Endometrium (tissue), 2 donors: Measurements from ENCODE around the gene ASCC3.

Experiments used
- FAIRE-seq: peaks from 2 replicates; lab custom pipeline; 2012; peaks lifted over from hg19 to GRCh38; lab: Jason Lieb, UNC
- donor health status: control.
- donor health status: control.

The ASCC3 gene

DNA sequence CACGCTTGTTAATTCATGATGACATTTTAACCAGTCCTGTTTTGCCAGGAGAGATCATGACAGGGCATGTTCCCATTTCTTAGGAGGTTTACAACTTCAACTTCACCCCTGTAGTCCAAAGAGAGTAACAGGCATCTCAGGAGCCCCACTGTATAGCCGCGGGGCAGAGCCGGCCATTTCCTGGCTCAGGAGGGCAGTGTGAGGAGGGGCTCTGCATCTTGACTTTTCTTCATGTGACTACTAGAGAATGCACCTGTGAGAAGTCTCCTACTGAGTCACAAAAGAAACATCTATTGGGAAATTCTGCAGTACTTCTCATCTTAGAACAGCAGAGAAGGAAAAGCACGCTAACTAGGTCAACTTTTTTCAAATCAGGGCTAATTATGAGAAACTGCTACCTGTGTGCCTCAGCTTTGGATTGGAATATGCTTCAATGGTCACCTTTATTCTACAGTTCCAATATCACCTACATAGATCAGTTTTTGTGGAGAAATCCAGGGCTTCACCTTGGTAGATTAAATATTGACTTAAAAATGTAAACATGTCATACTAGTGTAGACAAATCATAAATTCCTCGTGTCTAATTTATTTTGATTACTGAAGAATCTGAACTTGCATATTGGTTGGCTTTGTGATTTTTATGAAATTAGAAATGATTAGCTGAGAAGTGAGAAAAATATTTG, 387.8 kb downstream of the ASCC3 start:
- no peak for FAIRE-seq

DNA sequence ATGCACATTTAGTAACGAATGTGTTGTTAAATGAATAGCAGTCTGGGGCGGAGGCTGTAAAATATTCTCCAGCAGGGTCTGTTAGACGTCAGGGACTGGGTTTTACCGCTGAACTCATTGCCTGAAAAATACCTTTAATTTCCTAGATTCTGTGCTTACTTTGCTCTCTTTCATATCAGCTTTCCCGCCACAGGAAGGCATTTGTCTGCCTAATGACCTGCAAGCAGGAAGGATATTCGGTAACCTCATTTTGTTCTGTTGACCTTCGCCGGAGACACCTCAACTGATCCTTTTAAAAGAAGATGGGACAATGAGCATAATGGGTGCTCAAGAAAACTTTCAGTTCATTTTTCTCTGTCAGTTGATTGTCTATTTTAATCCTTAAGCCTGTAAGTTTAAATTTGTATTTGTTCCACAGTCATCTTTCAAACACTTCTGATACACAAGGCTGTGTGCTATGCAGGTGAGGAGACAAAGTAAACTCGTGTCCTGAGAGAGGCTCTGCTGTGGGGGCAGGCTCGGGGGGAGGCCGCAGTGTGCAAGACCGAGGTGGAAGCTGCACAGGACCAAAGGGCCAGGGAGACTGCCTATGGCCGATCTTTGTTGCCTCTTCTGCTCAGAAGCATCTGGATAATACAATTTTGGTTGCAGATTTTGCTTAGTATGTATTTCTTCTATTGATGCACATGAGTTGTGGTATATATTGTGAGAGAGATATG, 389.0 kb downstream of the ASCC3 start:
- FAIRE-seq: no peak

DNA sequence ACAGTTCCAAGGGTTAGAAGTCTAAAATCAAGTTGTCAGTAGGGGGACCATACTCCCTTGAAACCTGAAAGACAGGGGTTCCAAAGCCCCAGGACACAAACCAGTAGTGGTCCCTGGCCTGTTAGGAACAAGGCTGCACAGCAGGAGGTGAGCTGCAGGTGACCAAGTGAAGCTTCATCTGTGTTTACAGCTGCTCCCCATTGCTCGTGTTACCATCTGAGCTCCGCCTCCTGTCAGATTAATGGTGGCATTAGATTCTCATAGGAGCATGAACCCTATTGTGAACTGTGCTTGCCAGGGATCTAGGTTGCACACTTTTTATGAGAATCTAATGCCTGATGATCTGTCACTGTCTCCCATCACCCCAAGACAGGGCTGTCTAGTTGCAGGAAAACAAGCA, 391.1 kb downstream of the ASCC3 start:
- FAIRE-seq: no peak

DNA sequence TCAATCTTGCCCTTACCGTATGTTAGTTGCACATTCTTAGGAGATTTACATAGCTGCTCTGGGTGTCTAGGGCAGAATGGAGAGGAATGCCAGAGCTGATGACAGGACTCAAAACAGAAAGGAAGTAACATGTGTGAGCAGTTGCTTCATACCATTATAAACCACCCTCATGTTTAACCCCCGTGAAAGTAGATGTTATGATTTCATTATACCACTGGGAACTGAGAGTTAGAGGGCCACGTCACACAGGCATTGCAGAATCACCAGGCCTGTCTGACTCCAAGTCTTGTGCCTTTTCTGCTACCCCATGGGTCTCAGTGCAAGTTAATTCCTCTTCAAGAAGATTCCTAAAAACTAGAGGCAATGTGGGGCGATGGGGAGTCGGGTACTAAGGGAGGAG, 392.9 kb downstream of the ASCC3 start:
- FAIRE-seq: no peak

DNA sequence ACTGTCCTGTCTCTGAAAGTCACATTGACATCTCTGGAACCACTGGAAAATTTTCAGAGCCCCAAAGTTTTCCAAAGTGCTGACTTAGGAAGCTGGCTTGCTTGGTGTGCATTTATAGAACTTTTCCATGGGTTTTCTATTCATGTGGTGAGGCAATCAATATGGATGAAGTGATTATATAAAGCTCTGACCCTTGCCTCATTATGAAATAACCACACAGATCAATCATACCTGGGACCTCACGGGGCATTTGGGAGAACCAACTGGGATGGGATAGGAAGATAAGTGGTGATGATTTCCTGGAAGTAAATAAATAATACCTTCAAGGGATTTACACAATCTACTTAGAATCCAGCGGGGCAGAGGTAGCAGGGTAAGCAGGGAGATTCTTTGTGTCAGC, 393.5 kb downstream of the ASCC3 start:
- FAIRE-seq: no peak

DNA sequence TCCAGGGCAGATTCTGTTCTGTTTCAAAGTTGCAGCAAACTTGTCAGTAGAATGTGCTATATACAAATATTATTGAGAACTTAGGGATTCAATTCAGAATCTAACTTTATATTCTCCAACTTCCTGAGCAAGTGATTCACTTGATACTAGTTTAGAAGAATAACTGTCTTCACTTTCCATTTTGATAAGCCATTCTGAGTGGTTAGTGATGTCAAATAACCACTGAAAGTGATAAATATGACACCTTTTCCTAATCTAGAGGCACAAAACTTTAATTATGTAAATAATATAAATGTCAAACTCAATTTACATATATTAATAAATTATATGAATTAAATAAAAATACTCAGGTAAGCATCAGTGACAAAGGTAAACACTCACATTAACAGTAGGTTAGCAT, 395.9 kb downstream of the ASCC3 start:
- FAIRE-seq: no peak

DNA sequence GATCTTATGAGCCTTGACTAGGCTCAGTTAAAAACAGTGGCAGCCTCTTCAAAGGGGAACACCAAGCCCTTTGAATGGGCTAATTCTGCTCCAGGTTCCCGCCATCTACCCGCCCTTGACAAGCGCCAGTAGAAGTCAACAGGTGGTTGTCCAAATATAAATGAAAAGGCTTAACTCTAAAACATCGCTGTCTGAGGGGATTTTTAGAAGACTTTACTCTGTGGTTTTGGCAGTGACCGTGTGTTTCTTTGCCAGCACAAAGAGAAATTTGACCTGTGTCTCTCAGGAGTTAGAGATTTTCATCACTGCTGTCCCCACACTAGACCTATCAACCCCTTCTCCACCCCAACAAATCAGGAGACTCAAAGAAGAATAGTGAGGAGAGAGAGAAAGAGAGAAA, 396.7 kb downstream of the ASCC3 start:
- FAIRE-seq: no peak

DNA sequence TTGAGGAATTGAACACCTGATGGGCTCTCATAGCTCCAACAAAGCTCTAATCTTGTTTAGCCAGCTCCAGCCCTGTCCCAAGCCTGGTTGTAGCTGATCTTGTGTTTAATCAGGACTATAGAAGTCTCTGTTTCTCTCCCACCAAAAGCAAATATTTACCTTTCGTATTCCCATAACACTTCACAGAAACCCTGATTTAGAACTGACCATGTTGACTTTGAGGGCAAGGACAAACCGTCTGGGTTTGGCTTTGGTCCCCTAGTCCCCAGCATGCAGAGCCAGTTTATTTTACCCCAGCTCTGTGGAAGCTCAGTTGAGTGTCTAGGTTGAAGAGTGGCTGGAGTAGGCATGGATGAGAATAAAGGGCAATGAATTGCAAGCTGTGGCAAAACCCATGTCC, 398.4 kb downstream of the ASCC3 start:
- FAIRE-seq: no peak

DNA sequence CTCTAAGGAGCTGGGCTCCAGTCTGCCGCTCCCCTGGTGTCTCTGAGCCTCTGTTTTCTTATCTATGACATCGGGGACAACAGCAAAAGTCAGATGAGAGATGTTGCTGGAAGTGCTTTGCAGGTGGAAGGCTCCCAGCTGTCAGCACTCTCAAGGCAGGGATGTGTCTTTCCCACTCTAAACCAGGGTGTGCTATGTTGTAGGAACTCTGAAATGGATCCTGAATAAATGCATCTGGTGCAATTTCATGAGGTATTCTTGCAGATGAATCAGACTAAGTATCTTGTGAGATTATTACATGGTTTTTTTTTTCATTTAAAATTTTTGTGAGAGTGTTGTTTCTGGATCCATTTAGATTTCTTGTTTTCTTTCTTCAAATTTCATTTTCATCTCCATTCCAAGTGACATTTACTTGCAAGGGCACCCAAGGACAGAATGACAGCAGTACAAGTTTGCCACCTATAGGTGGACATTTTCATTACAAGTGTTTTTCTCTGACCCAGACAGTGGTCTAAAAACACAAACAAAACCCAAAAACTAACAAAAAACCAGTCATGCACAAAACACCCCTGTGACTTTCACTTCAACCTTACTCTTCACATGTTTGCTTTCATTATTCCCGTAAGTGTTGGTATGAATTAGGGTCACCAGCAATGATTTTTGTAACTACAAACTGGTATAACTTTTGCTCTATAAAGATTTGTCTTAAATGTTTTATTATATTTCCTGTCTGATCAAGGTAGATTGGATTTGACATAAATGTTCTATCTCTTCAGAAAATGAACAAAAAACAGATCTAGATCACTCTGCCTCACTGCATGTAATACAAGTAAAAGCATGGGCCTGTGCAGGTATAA, 401.7 kb downstream of the ASCC3 start:
- FAIRE-seq: peak; percentile 75

DNA sequence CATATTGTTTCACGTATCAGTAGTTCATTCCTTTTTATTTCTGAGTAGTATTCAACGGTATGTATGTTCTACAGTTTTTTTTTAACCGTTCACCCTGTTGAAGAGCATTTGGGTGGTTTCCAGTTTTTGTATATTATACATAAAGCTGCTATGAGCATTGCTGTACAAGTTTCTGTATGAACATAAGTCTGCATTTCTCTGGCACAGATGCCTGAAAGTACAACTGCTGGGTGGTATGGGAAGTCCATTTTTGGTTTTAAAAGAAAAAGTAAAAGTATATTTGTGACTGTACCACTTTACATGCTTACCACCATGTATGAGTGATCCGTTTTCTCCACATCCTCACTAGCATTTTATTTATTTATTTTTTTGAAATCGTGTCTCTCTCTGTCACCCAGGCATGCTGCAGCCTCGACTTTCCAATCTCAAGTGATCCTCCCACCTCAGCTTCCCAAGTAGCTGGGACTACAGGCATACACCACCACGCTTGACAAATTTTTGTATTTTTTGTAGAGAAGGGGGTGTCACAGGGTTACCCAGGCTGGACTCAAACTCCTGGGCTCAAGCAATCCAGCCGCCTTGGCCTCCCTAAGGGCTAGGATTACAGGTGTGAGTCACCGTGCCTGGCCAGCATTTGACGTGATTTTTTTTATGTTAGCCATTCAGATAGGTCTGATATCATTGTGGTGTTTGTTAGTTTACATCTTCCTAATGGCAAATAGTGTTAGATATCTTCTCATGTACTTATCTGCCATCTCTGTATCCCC, 405.4 kb downstream of the ASCC3 start:
- FAIRE-seq: no peak

DNA sequence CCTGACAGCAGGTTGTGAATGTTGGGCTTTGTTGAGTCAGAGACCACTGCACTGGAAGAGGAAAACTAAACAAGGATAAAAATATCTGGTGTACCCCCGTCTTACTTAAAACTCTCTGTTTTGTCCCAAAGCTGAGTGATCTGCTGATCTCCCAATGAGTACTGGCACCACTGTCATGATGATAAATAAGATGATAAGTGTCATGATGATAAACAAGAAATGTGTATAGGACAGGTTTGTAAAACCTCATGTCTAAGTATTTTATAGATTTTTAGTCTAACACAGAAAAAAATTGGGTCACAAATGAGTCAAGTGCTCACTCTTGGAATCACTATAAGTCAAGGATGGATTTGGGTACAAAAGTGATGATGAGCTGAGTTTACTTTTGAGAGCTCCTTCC, 407.9 kb downstream of the ASCC3 start:
- FAIRE-seq: no peak

DNA sequence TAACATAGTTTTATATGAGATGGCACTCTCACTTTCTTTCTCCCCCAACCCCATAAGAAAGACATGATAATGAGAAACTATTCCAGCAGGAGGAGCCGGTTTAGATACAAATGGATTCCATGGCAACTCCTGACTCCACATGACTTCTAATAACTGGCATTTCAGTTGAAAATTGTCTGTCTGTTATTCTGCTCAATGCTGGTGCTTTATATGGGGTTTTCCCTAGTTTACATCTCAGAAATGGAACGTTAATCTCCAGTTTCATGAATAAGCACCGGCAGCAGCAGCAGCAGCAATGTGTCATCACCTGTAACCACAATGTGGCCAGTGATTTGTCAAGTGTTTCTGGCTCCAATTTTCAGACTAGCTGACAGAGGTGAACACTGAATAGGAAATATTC, 408.5 kb downstream of the ASCC3 start:
- no peak for FAIRE-seq

DNA sequence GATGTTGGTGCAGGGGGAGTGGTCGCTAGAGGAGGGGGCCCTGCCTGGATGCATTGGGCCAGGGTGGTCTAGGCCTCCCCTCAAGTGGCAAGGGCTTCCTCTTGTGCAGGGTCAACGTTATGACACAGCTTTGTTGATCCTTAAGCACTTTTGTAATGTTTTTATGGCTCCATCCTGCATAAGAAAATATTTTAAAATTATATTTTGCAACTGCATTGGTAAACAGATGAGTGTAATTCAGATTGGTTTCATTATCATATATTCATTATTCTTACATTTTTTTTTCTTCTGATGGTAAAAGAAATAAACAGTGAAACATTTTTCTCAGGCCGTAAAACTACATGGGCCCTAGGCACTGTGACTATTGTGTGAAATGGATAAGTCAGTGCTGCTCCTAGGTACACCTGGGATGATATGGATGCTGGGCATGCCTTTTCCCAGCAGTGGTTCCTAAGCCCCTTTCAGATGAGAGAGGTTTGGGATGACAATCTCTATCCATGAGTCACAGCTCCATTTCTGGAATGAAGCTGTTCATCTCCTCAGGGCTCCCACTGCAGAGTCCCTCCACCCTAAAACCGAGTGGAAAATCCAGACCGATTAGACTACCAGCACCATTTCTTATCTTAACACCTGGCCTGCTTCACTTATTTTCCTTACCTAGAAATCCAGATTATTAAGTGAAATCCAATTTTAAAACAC, 410.6 kb downstream of the ASCC3 start:
- FAIRE-seq: no peak

DNA sequence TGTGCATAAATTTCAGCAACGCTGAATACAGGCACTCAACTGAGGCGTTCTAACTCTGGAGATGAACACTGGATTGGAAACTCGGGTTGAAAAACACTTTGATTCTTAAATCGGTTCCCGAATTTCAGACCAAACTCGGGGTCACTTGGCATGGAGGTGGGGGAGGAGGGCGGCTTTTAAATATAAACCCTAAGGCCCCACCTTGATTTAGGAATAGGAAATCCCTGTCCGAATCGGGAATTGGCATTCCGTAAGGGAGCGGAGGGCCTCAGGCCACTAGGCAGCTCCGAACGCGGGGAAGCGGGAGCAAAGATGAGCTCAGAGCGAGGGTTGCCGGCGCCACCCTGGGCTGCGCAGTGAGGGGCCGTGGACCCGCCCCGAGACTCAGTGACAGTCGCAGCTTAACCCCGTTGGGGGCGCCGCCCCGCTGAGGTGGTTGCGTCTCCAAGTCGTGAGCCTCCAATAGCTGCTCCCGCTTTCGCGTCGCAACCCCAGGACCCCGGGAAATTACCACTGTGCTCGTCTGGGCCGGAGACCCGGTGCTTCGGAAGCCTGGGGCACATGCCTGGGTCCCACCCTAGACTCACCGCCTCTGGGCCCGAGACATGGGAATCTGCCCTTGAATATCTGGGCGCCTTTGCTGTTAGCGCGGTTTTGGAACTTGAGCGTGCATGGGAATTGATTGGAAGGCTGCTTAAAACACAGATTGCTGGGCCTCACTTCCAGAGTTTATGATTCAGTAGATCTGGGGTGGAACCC, 411.8 kb downstream of the ASCC3 start:
- no peak for FAIRE-seq

DNA sequence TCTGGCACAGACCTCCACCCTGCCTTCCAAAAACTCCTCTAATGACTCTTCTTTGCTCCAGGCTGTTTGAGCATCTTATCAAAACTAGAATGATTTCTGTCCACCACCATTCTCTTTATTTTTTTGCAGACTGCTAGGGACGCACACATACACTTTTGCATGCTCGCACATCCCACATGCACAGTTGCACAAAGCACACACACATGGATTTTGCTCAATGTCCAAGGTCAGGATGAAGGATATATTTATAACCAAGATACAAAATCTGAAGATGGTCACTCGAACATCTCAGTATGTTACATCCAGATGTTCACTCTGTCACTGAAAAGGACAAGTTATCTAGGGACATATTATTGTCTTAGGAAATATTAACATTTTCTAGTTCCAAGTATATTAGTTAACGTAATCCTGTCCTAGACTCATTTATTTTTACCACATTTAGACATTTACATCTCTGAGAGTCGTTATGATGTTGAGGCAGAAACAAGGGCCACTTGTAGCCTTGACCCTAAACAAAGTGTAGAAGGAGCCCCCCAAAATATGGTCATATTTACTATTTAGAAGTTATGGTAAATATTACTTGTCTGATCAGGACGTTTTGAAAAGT, 413.0 kb downstream of the ASCC3 start:
- FAIRE-seq: no peak

DNA sequence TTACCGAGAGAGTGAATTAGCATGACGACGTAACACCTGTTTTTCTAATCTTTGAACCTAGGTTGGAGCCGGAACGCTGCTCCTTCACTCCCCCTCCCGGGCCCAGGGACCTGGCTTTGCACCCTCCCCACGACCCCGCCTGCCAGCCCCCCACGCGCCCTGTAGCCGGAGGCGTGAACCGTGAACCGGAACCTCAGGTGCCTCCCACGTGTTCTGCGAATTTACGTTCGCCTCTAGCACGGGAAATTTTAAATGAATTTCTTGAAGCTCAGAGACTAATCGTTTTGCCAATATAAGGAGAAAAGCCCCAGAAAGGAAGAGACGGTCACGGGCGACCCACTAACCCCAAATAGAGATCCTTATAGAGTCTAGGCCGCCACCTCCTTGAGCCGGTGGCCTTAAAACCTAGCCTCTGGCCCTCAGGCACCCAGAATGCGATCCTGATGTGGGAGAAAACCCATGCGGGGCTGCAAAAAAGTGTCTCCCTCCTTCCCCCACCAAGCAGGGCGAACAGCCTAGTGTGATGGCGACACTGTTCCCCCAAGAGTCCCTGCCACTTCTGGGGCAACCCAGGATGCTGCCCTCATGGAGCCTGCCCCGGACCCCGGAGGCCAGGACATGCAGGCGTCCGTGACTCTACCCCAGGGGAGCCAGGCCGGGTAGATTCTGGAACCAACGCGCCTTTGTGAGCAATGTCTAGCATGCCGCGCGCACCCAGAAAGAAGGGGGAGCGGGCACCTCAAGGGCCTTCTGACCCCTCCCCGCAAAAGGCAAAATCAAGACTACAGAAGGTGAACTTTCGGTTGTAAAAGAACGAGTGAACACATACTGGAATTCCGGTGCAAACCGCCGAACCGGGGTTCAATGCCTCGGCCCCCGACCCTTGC, 413.8 kb downstream of the ASCC3 start:
- FAIRE-seq: no peak

DNA sequence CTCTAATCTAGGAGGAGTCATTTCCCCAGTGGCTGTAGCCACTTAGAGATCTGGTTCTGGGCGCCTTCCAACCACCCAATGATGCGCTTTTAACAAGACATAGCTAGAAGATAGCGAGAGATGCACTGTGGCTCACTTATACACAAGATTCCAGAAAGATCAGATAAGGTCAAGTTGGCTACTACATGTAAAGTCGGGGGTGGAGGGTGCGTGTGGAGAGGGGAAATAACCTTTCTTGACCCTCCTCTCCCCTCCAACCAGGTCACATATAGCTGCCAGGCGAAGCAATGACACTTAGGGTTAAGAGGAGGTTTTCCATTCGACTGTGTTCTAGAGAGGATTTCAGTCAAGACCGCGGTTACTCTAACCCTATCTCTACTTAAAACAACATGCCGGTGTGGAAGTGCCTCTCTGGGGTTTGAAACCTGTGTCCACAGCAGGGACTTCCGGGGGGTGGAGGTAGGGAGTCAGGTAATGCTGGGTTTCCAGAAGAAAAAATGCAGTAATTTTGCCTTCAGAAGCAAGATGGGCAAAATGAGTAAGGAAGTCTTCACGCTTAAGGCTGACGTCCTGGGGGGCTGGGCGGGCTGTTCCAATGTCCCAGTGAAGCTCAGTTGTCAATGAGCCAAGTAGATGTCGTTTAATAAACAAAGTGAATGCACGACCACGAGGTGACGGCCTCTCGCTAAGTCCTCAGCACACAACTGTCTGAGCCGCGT, 414.6 kb downstream of the ASCC3 start:
- FAIRE-seq: no peak

DNA sequence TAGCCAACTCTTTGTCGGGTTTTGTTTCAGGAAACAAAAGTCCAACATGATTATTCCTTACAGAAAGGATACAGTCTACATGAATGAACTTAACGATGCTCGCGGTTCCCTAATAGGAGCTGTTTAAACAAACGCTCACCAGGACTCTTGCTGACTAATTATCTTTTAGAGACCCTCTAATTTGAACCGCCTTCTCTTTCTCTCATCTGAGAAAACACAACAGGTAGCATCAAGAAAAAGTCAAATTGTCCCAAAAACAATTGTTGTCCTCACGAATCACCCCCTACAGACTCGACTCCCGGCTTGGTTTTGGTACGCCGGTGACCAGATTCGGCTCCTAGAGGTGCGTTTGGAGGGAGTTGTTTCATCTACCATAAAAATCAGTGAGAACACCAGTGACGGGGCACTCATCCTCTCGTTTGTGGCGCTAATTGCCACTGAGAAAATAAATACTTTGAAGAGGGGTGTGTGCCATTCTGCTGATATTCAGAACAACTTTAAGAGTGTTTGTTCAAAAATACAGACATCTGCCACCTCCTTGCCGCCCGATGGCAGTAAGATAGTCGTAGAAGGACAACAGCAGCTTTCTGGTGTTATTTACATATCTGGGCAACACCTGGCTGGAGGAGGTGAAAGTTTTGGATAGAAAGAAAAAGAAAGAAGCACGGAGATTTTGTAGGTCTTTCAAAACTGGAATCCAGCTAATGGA, 415.3 kb downstream of the ASCC3 start:
- FAIRE-seq: no peak
